Natural killer cell treated with Interleukin-12 subunit alpha and Interleukin-12 subunit beta and Interleukin-15 and Interleukin-18, amount 100 ng/mL, for 72 hours (primary cell): ENCODE data around the gene MED13. TPM values are rescaled to one million over a fixed set of nuclear protein-coding genes. Genes with fewer than 3 reads are reported as not detected.
A peak's percentile ranks its signal among the peaks of the same experiment; 100 is the strongest.
"Not testable (repeated sequence)": the region's sequence is repeated elsewhere in the genome, so short reads cannot be mapped to it uniquely, and the experiment has no call there.

Experiments
- ATAC-seq, 2 donors: fragments of 150-1000 bp; cut with Tn5 transposase in 1 of 2; sonication (Bioruptor Pico), chemical (Tn5 transposase) in 1 of 2; 2 replicates each; pipeline ENCODE4 v1.10.0; 2021
- DNase-seq: peaks from one replicate; pipeline ENCODE4 v3.0.0; 2022; ENCODE audit warnings: low spot score
- H3K27ac Mint-ChIP-seq, 2 donors: 1 replicate in 1 of 2; 2 replicates in 1 of 2; pipeline ENCODE4 v1.8.0; 2022; ENCODE audit warnings: mixed read lengths in 2 of 2, mild to moderate bottlenecking in 1 of 2, moderate library complexity in 1 of 2
- H3K27me3 Mint-ChIP-seq, 2 donors: 1 replicate in 1 of 2; 2 replicates in 1 of 2; pipeline ENCODE4 v1.8.0; 2022; ENCODE audit warnings: mixed read lengths in 2 of 2
- H3K36me3 Mint-ChIP-seq: one replicate; pipeline ENCODE4 v1.8.0; 2022; ENCODE audit warnings: mixed read lengths
- H3K4me1 Mint-ChIP-seq, 2 donors: 1 replicate in 1 of 2; 2 replicates in 1 of 2; pipeline ENCODE4 v1.8.0; 2022; ENCODE audit warnings: low read depth in 2 of 2, mixed read lengths in 2 of 2, mild to moderate bottlenecking in 1 of 2
- H3K4me3 Mint-ChIP-seq: one replicate; pipeline ENCODE4 v1.8.0; 2022; ENCODE audit warnings: mixed read lengths
- H3K9me3 Mint-ChIP-seq: 2 replicates; pipeline ENCODE4 v1.8.0; 2022; ENCODE audit warnings: mixed read lengths
- total RNA-seq, 2 donors: library from RNA; stranded (reverse); gene quantifications; one replicate each; pipeline ENCODE4 v1.2.3, GENCODE V29; 2022

Gene MED13
- total RNA-seq, 2 donors from 2014 or later = 75.8 to 129 TPM

- Mint-ChIP-seq H3K36me3 (peaks cover 26% of the 10 kb centered on the region), H3K27ac (no peak overlapping the region), H3K9me3 (no peaks in the 10 kb centered on the region), H3K4me1 (peaks cover 10 to 19% of the 10 kb centered on the region in 2 donors), H3K4me3 (no peak overlapping the region), H3K27me3 (no peaks in the 10 kb centered on the region)
- DNase-seq (no peak), ATAC-seq (no peak)
Observed at GRCh38 chr17:62024866-62025265, 40.2 kb downstream of the MED13 start.

- no peaks in the 10 kb centered on the region for H3K27me3 Mint-ChIP-seq
- no peak for DNase-seq
- no peaks in the 10 kb centered on the region for H3K4me1 Mint-ChIP-seq
- H3K9me3 Mint-ChIP-seq = no peaks in the 10 kb centered on the region
- no peak overlapping the region for H3K4me3 Mint-ChIP-seq
- no peak for ATAC-seq
- H3K36me3 Mint-ChIP-seq = peaks cover 6% of the 10 kb centered on the region
- no peak overlapping the region for H3K27ac Mint-ChIP-seq
Observed at GRCh38 chr17:62017912-62018311, 47.2 kb downstream of the MED13 start.

- Mint-ChIP-seq H3K36me3 (peaks cover 6% of the 10 kb centered on the region), H3K27me3 (no peaks in the 10 kb centered on the region), H3K4me1 (no peaks in the 10 kb centered on the region), H3K9me3 (no peaks in the 10 kb centered on the region), H3K4me3 (no peak overlapping the region), H3K27ac (no peak overlapping the region)
- no peak for ATAC-seq
- DNase-seq = no peak
Observed at GRCh38 chr17:62017496-62017895, 47.6 kb downstream of the MED13 start.

DNA sequence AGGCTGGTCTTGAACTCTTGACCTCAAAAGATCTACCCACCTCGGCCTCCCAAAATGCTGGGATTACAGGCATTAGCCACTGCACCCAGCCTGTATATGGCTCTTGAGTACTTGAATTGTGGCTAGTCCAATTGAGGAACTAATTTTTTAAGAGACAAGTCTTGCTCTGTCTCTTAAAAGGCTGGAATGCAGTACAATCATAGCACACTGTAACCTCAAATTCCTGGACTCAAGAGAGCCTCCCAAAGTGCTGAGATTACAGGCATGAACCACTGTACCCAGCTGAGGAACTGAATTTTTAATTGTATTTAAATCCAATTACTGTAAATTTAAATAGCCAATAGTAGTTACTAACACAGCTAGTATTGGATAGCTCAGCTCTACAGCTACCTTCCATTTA lies 50.6 kb downstream of the MED13 start:
- ATAC-seq = no peak
- H3K36me3 Mint-ChIP-seq = peaks cover 12% of the 10 kb centered on the region
- no peak overlapping the region for H3K4me3 Mint-ChIP-seq
- no peaks in the 10 kb centered on the region for H3K4me1 Mint-ChIP-seq
- no peaks in the 10 kb centered on the region for H3K27me3 Mint-ChIP-seq
- peak overlapping the region in 1 of 2 donors; percentile 30 for H3K27ac Mint-ChIP-seq
- H3K9me3 Mint-ChIP-seq = no peaks in the 10 kb centered on the region
- no peak for DNase-seq

DNA sequence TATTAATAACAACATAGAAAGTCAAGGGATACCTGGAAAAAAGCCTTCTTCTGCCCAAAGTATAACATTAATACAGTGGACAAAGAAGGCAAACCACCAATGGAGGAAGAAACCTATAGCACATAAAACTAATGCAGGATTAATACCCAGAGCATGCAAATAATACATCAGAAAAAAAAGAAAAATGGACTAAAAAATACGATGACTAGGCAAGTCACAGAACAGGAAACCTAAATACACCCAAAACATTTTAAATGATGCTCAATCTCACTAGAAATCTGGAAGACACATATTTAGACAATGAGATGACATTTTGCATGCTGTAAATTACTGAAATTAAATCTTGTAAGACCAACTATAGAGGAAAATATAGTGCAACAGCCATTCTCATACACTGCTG lies 55.9 kb downstream of the MED13 start:
- Mint-ChIP-seq H3K4me1 (peaks cover 14 to 23% of the 10 kb centered on the region in 2 donors), H3K27me3 (no peaks in the 10 kb centered on the region), H3K9me3 (no peaks in the 10 kb centered on the region), H3K27ac (peak overlapping the region; percentile 45 to 51), H3K36me3 (peaks cover 21% of the 10 kb centered on the region), H3K4me3 (no peak overlapping the region)
- ATAC-seq (no peak), DNase-seq (no peak)

GRCh38 chr17:62008294-62008693 lies 56.8 kb downstream of the MED13 start:
- Mint-ChIP-seq H3K36me3 (peaks cover 17% of the 10 kb centered on the region), H3K27ac (peak overlapping the region in 1 of 2 donors; percentile 45), H3K4me1 (peaks cover 19 to 27% of the 10 kb centered on the region in 2 donors), H3K4me3 (no peak overlapping the region), H3K9me3 (no peaks in the 10 kb centered on the region), H3K27me3 (no peaks in the 10 kb centered on the region)
- DNase-seq (no peak), ATAC-seq (peak in 1 of 2 donors; percentile 52)

DNA sequence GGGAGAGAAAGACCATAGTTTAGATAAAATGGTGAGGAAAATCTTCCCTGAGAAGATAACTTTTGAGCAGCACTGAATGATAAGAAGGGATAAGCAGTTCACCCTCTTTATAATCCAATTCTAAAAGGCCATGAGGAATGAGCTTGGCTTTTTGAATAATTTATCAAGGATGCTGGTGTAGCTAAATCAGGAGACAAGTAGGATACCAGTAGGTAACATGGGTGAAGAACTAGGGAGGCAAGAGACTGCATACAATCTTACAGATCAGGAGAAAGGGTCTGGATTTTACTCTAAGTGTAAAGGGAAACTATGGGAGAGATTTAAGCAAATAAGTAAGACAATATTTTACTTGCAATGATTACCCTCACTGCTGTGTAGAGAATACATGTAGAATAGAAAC lies 60.7 kb downstream of the MED13 start:
- Mint-ChIP-seq H3K36me3 (peaks cover 10% of the 10 kb centered on the region), H3K27ac (no peak overlapping the region), H3K4me1 (peaks cover 26 to 37% of the 10 kb centered on the region in 2 donors)

GRCh38 chr17:62003141-62003540 lies 61.9 kb downstream of the MED13 start:
- H3K27ac Mint-ChIP-seq, ATAC-seq, DNase-seq, H3K27me3 Mint-ChIP-seq, H3K9me3 Mint-ChIP-seq, H3K4me3 Mint-ChIP-seq: not testable (repeated sequence)
- Mint-ChIP-seq H3K36me3 (peaks cover 10% of the 10 kb centered on the region), H3K4me1 (peaks cover 19 to 31% of the 10 kb centered on the region in 2 donors)

More for the DNA sequence above, 60.7 kb downstream of the MED13 start:
- DNase-seq = no peak
- Mint-ChIP-seq H3K9me3 (no peaks in the 10 kb centered on the region), H3K27me3 (no peaks in the 10 kb centered on the region), H3K4me3 (no peak overlapping the region)
- ATAC-seq = no peak

DNA sequence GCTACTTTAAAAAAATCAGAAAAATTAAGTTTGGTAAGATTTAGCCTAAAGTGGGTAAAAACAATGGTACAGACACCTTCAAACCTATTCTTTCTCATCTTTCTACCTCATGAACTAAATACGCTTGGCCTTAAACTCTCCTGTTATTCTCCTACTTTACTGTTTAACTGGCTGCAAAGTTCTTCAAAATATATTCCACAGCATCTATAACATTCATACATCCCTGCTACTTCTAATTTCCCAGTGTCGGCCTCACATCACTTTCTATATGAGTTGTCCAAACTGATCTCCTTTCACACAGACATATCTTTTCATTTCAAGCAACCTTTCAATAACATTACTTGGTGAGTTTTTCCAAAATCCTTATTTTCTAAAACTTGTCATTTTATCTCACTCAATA lies 64.0 kb downstream of the MED13 start:
- H3K36me3 Mint-ChIP-seq = peaks cover 9% of the 10 kb centered on the region
- H3K9me3 Mint-ChIP-seq = no peaks in the 10 kb centered on the region
- DNase-seq (no peak), ATAC-seq (no peak)
- no peak overlapping the region for H3K4me3 Mint-ChIP-seq
- H3K27me3 Mint-ChIP-seq = no peaks in the 10 kb centered on the region
- peaks cover 21 to 27% of the 10 kb centered on the region in 2 donors for H3K4me1 Mint-ChIP-seq
- no peak overlapping the region for H3K27ac Mint-ChIP-seq

DNA sequence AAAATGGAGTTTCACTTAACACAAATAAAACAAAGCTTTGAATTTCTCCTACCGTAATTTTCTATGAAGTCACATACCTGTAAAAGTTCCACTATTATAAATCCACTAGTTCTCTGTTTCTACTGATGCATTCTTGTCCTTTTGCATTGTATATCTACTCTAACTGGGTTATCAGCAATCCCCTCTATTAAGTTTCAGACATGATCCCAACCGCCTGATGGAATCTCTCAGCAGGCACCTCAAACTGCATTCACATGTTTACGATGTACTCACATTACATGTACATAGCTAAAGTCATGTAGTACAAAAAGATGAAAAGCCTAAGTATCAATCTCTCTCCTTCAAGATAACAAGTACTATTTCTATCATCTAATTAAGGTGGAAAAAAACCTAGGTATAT lies 64.9 kb downstream of the MED13 start:
- Mint-ChIP-seq H3K36me3 (peaks cover 5% of the 10 kb centered on the region), H3K9me3 (no peaks in the 10 kb centered on the region), H3K27me3 (no peaks in the 10 kb centered on the region), H3K4me3 (no peak overlapping the region), H3K4me1 (peaks cover 21 to 22% of the 10 kb centered on the region in 2 donors), H3K27ac (no peak overlapping the region)
- ATAC-seq (no peak), DNase-seq (no peak)

GRCh38 chr17:61998534-61998933 lies 66.5 kb downstream of the MED13 start:
- ATAC-seq, H3K9me3 Mint-ChIP-seq, DNase-seq, H3K4me3 Mint-ChIP-seq, H3K36me3 Mint-ChIP-seq, H3K27ac Mint-ChIP-seq, H3K27me3 Mint-ChIP-seq: not testable (repeated sequence)
- H3K4me1 Mint-ChIP-seq = peaks cover 11 to 14% of the 10 kb centered on the region in 2 donors

- Mint-ChIP-seq H3K36me3 (no peaks in the 10 kb centered on the region), H3K4me1 (peaks cover 11 to 14% of the 10 kb centered on the region in 2 donors), H3K9me3 (no peaks in the 10 kb centered on the region), H3K4me3 (no peak overlapping the region), H3K27me3 (no peaks in the 10 kb centered on the region), H3K27ac (no peak overlapping the region)
- ATAC-seq = no peak
- no peak for DNase-seq
Observed at GRCh38 chr17:61997664-61998063, 67.4 kb downstream of the MED13 start.

DNA sequence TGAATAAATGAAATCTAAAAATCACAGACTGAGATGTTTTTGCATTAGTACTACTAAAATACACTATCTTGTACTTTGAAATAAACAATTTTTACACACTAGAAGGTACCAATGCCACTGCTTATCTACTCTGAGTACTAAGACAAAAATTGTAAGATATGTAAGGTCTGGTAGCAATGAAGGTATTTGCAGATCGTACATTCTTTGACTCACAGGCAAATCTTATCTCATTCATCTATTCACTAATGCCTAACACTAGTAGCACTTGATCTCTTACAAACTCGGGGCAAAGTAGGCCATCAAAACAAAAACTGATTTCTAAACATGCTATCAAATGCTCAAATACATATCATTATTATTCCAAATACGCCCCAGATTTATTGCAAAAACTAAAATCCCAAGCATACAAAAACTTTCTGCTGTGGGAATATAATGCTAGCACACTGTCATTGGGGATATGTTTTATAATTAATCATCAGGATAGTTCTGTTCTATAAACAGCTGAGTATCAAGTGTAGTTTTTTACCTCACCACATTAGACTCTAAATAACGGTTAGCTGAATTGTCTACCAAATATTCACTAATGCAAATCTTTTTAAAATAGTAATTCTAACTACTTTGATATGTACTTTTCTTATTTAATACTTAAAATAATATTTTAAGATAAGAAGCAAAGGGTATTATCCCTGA lies 68.0 kb downstream of the MED13 start:
- Mint-ChIP-seq H3K36me3 (no peaks in the 10 kb centered on the region), H3K9me3 (no peaks in the 10 kb centered on the region), H3K27ac (no peak overlapping the region), H3K4me3 (no peak overlapping the region), H3K4me1 (peaks cover 11 to 14% of the 10 kb centered on the region in 2 donors), H3K27me3 (no peaks in the 10 kb centered on the region)
- DNase-seq (no peak), ATAC-seq (no peak)

DNA sequence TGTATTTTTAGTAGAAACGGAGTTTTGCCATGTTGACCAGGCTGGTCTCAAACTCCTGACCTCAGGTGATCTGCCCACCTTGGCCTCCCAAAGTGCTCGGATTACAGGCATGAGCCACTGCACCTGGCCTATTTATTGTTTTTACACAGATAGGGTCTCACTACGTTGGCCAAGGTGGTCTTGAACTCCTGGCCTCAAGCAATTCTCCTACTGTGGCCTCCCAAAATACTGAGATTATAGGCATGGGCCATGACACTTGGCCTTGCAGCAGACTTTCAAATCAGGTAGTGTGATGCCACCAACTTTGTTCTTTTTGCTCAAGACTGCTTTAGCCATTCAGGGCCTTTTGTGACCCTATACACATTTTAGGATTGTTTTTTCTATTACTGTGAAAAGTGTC lies 75.6 kb downstream of the MED13 start:
- Mint-ChIP-seq H3K4me3 (no peak overlapping the region), H3K4me1 (peaks cover 0 to 2% of the 10 kb centered on the region in 2 donors), H3K27ac (no peak overlapping the region), H3K27me3 (no peaks in the 10 kb centered on the region), H3K36me3 (peaks cover 6% of the 10 kb centered on the region), H3K9me3 (no peaks in the 10 kb centered on the region)
- DNase-seq (no peak), ATAC-seq (no peak)

- no peaks in the 10 kb centered on the region for H3K27me3 Mint-ChIP-seq
- no peak overlapping the region for H3K4me3 Mint-ChIP-seq
- H3K4me1 Mint-ChIP-seq = peaks cover 0 to 2% of the 10 kb centered on the region in 2 donors
- no peak overlapping the region for H3K27ac Mint-ChIP-seq
- DNase-seq = no peak
- ATAC-seq = no peak
- H3K36me3 Mint-ChIP-seq = peaks cover 12% of the 10 kb centered on the region
- no peaks in the 10 kb centered on the region for H3K9me3 Mint-ChIP-seq
Observed at GRCh38 chr17:61986898-61987297, 78.2 kb downstream of the MED13 start.
